ENCODE measurements around the gene PCYT1A. TPM values are rescaled to one million over a fixed set of nuclear protein-coding genes. Genes with fewer than 3 reads are reported as not detected.
"Not testable (repeated sequence)": the region's sequence is repeated elsewhere in the genome, so short reads cannot be mapped to it uniquely, and the experiment has no call there.

The PCYT1A gene
- total RNA-seq, 1 donor from 2014 or later: 54.6 TPM

- H3K27ac Mint-ChIP-seq; H3K36me3 Mint-ChIP-seq (ENCODE audit: low read depth); H3K9me3 Mint-ChIP-seq; CTCF ChIA-PET; DNase-seq; H3K4me3 Mint-ChIP-seq; H3K27me3 Mint-ChIP-seq: not testable (repeated sequence)
- POLR2A ChIA-PET: interaction anchor here (1.1 to 1.5 kb wide), 2 partner anchors 15 to 16 kb away, joined by 3 to 4 read pairs; partner anchors contain the start of genes DYNLT2B and PCYT1A
- intact Hi-C loops (cut with micrococcal nuclease): loop anchor here (5.0 kb wide), 1 partner anchor 35 kb away; no protein-coding TSS in a partner anchor
- peak; percentile 49 for ATAC-seq (ENCODE audit: low read depth)
- peaks cover 10% of the 10 kb centered on the region for H3K4me1 Mint-ChIP-seq
Measured at GRCh38 chr3:196302551-196302950, 15.0 kb upstream of the PCYT1A start.

GRCh38 chr3:196298521-196298920 is 11.0 kb upstream of the PCYT1A start:
- ChIA-PET POLR2A (no interaction called here), CTCF (no interaction called here)
- intact Hi-C loops (cut with micrococcal nuclease): no loop called here
- no peak for TF ChIP-seq CTCF (IDR thresholded peaks at IDR 0.05)
- DNase-seq (no peak), ATAC-seq (ENCODE audit: low read depth) (no peak)
- Mint-ChIP-seq H3K9me3 (no peaks in the 10 kb centered on the region), H3K27ac (no peak overlapping the region), H3K27me3 (no peaks in the 10 kb centered on the region), H3K4me1 (peaks cover 22% of the 10 kb centered on the region), H3K4me3 (no peak overlapping the region), H3K36me3 (ENCODE audit: low read depth) (peaks cover 2% of the 10 kb centered on the region)

GRCh38 chr3:196292286-196292923 is 4.9 kb upstream of the PCYT1A start:
- ChIA-PET POLR2A (interaction anchor here (1.9 kb wide), 1 partner anchor 25 kb away, joined by 16 read pairs; the partner anchor contains the start of gene DYNLT2B), CTCF (no interaction called here)
- no peaks in the 10 kb centered on the region for H3K27me3 Mint-ChIP-seq
- peak overlapping the region; percentile 60 for H3K4me3 Mint-ChIP-seq
- DNase-seq (no peak), ATAC-seq (ENCODE audit: low read depth) (peak; percentile 45)
- intact Hi-C loops (cut with micrococcal nuclease): loop anchor here (1.0 kb wide), 1 partner anchor 25 kb away; no protein-coding TSS in a partner anchor
- no peaks in the 10 kb centered on the region for H3K9me3 Mint-ChIP-seq
- peak overlapping the region; percentile 86 for H3K27ac Mint-ChIP-seq
- peaks cover 45% of the 10 kb centered on the region for H3K4me1 Mint-ChIP-seq
- H3K36me3 Mint-ChIP-seq (ENCODE audit: low read depth): peaks cover 3% of the 10 kb centered on the region
- TF ChIP-seq CTCF (IDR thresholded peaks at IDR 0.05): no peak

- DNase-seq (no peak), ATAC-seq (ENCODE audit: low read depth) (no peak)
- Mint-ChIP-seq H3K27ac (peak overlapping the region; percentile 85), H3K27me3 (no peaks in the 10 kb centered on the region), H3K9me3 (no peaks in the 10 kb centered on the region), H3K36me3 (ENCODE audit: low read depth) (peaks cover 8% of the 10 kb centered on the region), H3K4me3 (peak overlapping the region; percentile 98), H3K4me1 (peaks cover 68% of the 10 kb centered on the region)
- CTCF ChIA-PET: no interaction called here
- POLR2A ChIA-PET: interaction anchor here (0.7 to 1.5 kb wide), 7 partner anchors 13 to 452 kb away, joined by 3 to 4 read pairs (median 4); partner anchors contain the start of gene RNF168
- no peak for TF ChIP-seq CTCF (IDR thresholded peaks at IDR 0.05)
- intact Hi-C loops (cut with micrococcal nuclease): no loop called here
Measured at GRCh38 chr3:196288141-196288460, 575 bp upstream of the PCYT1A start.

GRCh38 chr3:196287090-196287439 is 461 bp downstream of the PCYT1A start:
- no peak for DNase-seq
- peaks cover 61% of the 10 kb centered on the region for H3K4me1 Mint-ChIP-seq
- POLR2A ChIA-PET: interaction anchor here (0.6 to 1.5 kb wide), 5 partner anchors 10 to 454 kb away, joined by 3 to 5 read pairs (median 3); no protein-coding TSS in a partner anchor

More at GRCh38 chr3:196287090-196287439, 461 bp downstream of the PCYT1A start:
- peaks cover 8% of the 10 kb centered on the region for H3K36me3 Mint-ChIP-seq (ENCODE audit: low read depth)
- no peaks in the 10 kb centered on the region for H3K27me3 Mint-ChIP-seq
- CTCF ChIA-PET: no interaction called here
- peak overlapping the region; percentile 97 for H3K27ac Mint-ChIP-seq
- peak; percentile 37 for ATAC-seq (ENCODE audit: low read depth)
- peak overlapping the region; percentile 98 for H3K4me3 Mint-ChIP-seq
- no peak for TF ChIP-seq CTCF (IDR thresholded peaks at IDR 0.05)
- intact Hi-C loops (cut with micrococcal nuclease): loop anchor here (1.0 kb wide), 3 partner anchors 31 to 205 kb away; partner anchors contain the start of genes DYNLT2B, TFRC and UBXN7
- no peaks in the 10 kb centered on the region for H3K9me3 Mint-ChIP-seq

All from activated B cell treated with CpG ODN at 0.5 μM for 24 hours (primary cell).